A549 (cell line): Measurements from ENCODE around the gene MYRIP. TPM values are rescaled to one million over a fixed set of nuclear protein-coding genes. Genes with fewer than 3 reads are reported as not detected.

ENCODE experiments used
- ATAC-seq, 2 experiments: fragments of 200-7000 bp in 1 of 2; fragments of >200 bp in 1 of 2; cut with Nextera tagmentation in 1 of 2; cut with Tn5 transposase in 1 of 2; 3 replicates each; pipeline versions ENCODE4 v1.8.0 to v1.9.1; 2018 to 2020; ENCODE audit warnings: mild to moderate bottlenecking in 1 of 2, moderate library complexity in 1 of 2
- CTCF ChIA-PET: fragments of 300-600 bp; sonication (Branson Sonifier 250); formaldehyde crosslinking; extraction: SDS; loops from one replicate; lab custom pipeline; 2021; ENCODE audit warnings: antibody characterized with exemption, inconsistent platforms; lab: Yijun Ruan, JAX
- POLR2A ChIA-PET: fragments of 350-600 bp; formaldehyde crosslinking; extraction: SDS; loops from one replicate; lab custom pipeline; 2021; ENCODE audit warnings: antibody characterized with exemption, inconsistent platforms; lab: Yijun Ruan, JAX
- DNase-seq, 2 experiments: peaks; one replicate each; pipeline versions ENCODE4 v3.0.0 to v3.0.0-alpha.2; 2011 to 2016; ENCODE audit warnings: low read depth in 1 of 2, low spot score in 1 of 2
- FAIRE-seq: peaks from 2 replicates; lab custom pipeline; 2011; peaks lifted over from hg19 to GRCh38; lab: Jason Lieb, UNC
- H3K27ac ChIP-seq, 2 experiments: fragments of >200 bp; sonication (Bioruptor Twin); formaldehyde crosslinking; 3 replicates each; pipeline ENCODE4 v1.5.1; 2016 to 2017
- H3K4me1 ChIP-seq: fragments of >200 bp; sonication (Bioruptor Twin); formaldehyde crosslinking; 3 replicates; pipeline ENCODE4 v1.6.1; 2016
- H3K4me2 ChIP-seq: fragments of >200 bp; sonication (Bioruptor Twin); formaldehyde crosslinking; 3 replicates; pipeline ENCODE4 v1.6.1; 2016
- H3K4me3 ChIP-seq: fragments of >200 bp; sonication (Bioruptor Twin); formaldehyde crosslinking; 3 replicates; pipeline ENCODE4 v1.5.1; 2016
- H3K9me3 ChIP-seq: fragments of >200 bp; sonication (Bioruptor Twin); formaldehyde crosslinking; 3 replicates; pipeline ENCODE4 v1.6.1; 2016
- CBX8 ChIP-seq: fragments of 200-600 bp; sonication (generic); IDR thresholded peaks from 2 replicates; pipeline ENCODE4 v1.6.1; 2016
- CEBPB ChIP-seq, 2 experiments: fragments of >200 bp in 1 of 2; sonication (Bioruptor Twin) in 1 of 2; formaldehyde crosslinking in 1 of 2; IDR thresholded peaks; 2 replicates each; pipeline ENCODE4 v1.6.1; 2012 to 2016
- CHD2 ChIP-seq: fragments of 150-350 bp; IDR thresholded peaks from 2 replicates; pipeline ENCODE4 v1.6.1; 2014; ENCODE audit warnings: low read length; ENCODE audit not compliant: partially characterized antibody
- CHD4 ChIP-seq: fragments of 200-600 bp; sonication (generic); IDR thresholded peaks from 2 replicates; pipeline ENCODE4 v1.6.1; 2016; ENCODE audit warnings: antibody characterized with exemption, mild to moderate bottlenecking, borderline replicate concordance
- EHF ChIP-seq: fragments of 250-450 bp; sonication (Bioruptor Pico); IDR thresholded peaks from 2 replicates; pipeline ENCODE4 v1.5.0; 2020; ENCODE audit warnings: mild to moderate bottlenecking
- ESRRA ChIP-seq: fragments of 150-350 bp; IDR thresholded peaks from 2 replicates; pipeline ENCODE4 v1.6.1; 2014; ENCODE audit warnings: mild to moderate bottlenecking, low read length, borderline replicate concordance
- FOSL2 ChIP-seq, 2 experiments: fragments of 450-650 bp in 1 of 2; fragments of >200 bp in 1 of 2; sonication (Bioruptor Twin) in 1 of 2; formaldehyde crosslinking; IDR thresholded peaks; 2 replicates each; pipeline versions ENCODE4 v1.5.0 to v1.6.1; 2016 to 2020; ENCODE audit warnings: mild to moderate bottlenecking in 1 of 2, moderate library complexity in 1 of 2
- FOXS1 ChIP-seq: fragments of 250-450 bp; sonication (Bioruptor Pico); IDR thresholded peaks from 2 replicates; pipeline ENCODE4 v1.5.0; 2020; ENCODE audit warnings: mild to moderate bottlenecking, moderate library complexity
- HDAC2 ChIP-seq: fragments of 200-600 bp; sonication (generic); IDR thresholded peaks from 2 replicates; pipeline ENCODE4 v1.6.1; 2016
- HOXA7 ChIP-seq: fragments of 250-450 bp; sonication (Bioruptor Pico); IDR thresholded peaks from 2 replicates; pipeline ENCODE4 v1.5.0; 2020; ENCODE audit warnings: mild to moderate bottlenecking, moderate library complexity
- KDM5A ChIP-seq: fragments of 200-600 bp; sonication (generic); IDR thresholded peaks from 2 replicates; pipeline ENCODE4 v1.6.1; 2016; ENCODE audit warnings: antibody characterized with exemption, mild to moderate bottlenecking
- PBX3 ChIP-seq: IDR thresholded peaks from 2 replicates; pipeline ENCODE4 v1.6.1; 2012
- POLR2A ChIP-seq: IDR thresholded peaks from 2 replicates; pipeline ENCODE4 v1.6.1; 2012; ENCODE audit warnings: mild to moderate bottlenecking, low read length
- POLR2AphosphoS2 ChIP-seq: conservative IDR thresholded peaks from 2 replicates; pipeline ENCODE4 v1.6.1; 2012; ENCODE audit warnings: low read length, improper control_type of control experiment, inconsistent platforms
- RARB ChIP-seq: fragments of 250-450 bp; sonication (Bioruptor Pico); IDR thresholded peaks from 2 replicates; pipeline ENCODE4 v1.8.0; 2021; ENCODE audit warnings: mild to moderate bottlenecking, moderate library complexity
- REST ChIP-seq: fragments of 200-600 bp; sonication (generic); IDR thresholded peaks from 2 replicates; pipeline ENCODE4 v1.6.1; 2016; ENCODE audit warnings: antibody characterized with exemption, mild to moderate bottlenecking, moderate library complexity
- TFCP2L1 ChIP-seq: fragments of 250-450 bp; sonication (Bioruptor Pico); IDR thresholded peaks from 2 replicates; pipeline ENCODE4 v1.5.0; 2021; ENCODE audit warnings: mild to moderate bottlenecking
- TP53 ChIP-seq: fragments of 250-450 bp; sonication (Bioruptor Pico); IDR thresholded peaks from 2 replicates; pipeline ENCODE4 v1.5.0; 2021; ENCODE audit warnings: mild to moderate bottlenecking, moderate library complexity
- ZFP36 ChIP-seq: fragments of 450-650 bp; IDR thresholded peaks from 2 replicates; pipeline ENCODE4 v1.6.1; 2014; ENCODE audit warnings: borderline replicate concordance; ENCODE audit not compliant: partially characterized antibody
- ZSCAN20 ChIP-seq: fragments of 250-450 bp; sonication (Bioruptor Pico); IDR thresholded peaks from 2 replicates; pipeline ENCODE4 v1.8.0; 2022; ENCODE audit warnings: mild to moderate bottlenecking, moderate library complexity
- WGBS: methylation state at CpG from one replicate; pipeline ENCODE4 v1.1.6; 2017; ENCODE audit errors: missing lambda C conversion rate; 5-methylcytosine and 5-hydroxymethylcytosine counted together
- polyA plus RNA-seq, 4 experiments: library from polyadenylated mRNA; depleted of rRNA in 3 of 4; stranded (reverse); fragments of >200 nt; fragmentation: RNase III in 1 of 4; extraction: RNeasy Plus Mini Kit Qiagen cat#74134 plus additional on column Dnase treatment in 1 of 4; gene quantifications; 2 replicates in 3 of 4; 3 replicates in 1 of 4; pipeline ENCODE4 v1.2.3, GENCODE V29; 2011 to 2017
- TF ChIP-seq, protein P1 (sequence below): fragments of 150-350 bp; IDR thresholded peaks from 2 replicates; pipeline ENCODE4 v1.6.1; 2014; ENCODE audit warnings: low read depth, mild to moderate bottlenecking, low read length
- TF ChIP-seq, protein P2 (sequence below): fragments of 250-450 bp; sonication (Bioruptor Pico); IDR thresholded peaks from 2 replicates; pipeline ENCODE4 v1.5.0; 2021; ENCODE audit warnings: mild to moderate bottlenecking, moderate library complexity, borderline replicate concordance

MYRIP gene
- polyA plus RNA-seq, 2 of the 4 experiments (the other 2 are of a cell fraction) = not detected

DNA sequence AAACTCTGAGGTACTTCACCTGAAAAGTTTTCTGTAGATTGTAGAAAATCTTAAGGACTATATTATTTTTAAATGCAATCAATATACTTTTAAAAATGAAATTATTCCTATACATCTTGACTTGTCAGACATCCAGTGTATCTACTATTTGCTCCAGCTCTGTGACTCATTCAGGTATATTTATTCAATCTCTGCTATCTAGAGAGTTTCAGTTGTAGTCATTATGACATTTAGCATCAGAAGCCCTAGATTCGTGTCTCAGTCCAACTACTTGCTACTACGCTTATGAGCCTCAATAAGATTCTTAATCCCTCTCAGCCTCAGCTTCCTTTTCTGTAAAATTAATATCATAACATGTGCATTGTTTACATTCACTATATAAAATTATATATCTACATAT lies 477.8 kb downstream of the MYRIP start:
- Histone ChIP-seq H3K27ac (no peak overlapping the region), H3K9me3 (no peaks in the 10 kb centered on the region), H3K4me2 (no peak overlapping the region), H3K4me3 (no peak overlapping the region), H3K4me1 (no peaks in the 10 kb centered on the region)
- ChIA-PET POLR2A (no interaction called here), CTCF (no interaction called here)
- FAIRE-seq = no peak
- WGBS = 48% methylated on average over 2 of the region's 2 CpGs
- DNase-seq = no peak
- TF ChIP-seq POLR2AphosphoS2 = no peak
- TF ChIP-seq HOXA7 (CRISPR knock-in tag) = no peak
- no peak for TF ChIP-seq ZFP36
- no peak for ATAC-seq

DNA sequence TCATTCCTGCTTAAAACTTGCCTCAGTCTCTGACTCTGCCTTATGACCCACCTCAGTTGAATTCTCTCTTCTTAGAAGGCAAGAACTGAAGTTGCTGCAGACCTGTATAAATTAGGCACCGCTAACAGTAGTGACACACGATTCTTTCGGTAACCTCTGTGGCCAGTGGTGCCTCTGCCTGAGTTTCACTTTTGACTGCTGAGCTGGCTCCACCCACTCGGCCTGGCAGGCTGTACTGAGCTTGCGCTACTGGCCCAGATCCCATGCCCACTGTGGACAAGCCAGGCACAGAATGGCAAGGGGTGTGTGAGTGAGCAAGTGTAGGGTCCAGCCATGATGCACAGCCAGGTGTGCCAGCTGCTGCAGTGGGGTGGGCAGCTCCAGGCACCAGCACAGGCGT lies 481.0 kb downstream of the MYRIP start:
- CTCF ChIA-PET = interaction anchor here (0.6 kb wide), 1 partner anchor 99 kb away, joined by 3 read pairs; no protein-coding TSS in a partner anchor
- H3K9me3 ChIP-seq = no peaks in the 10 kb centered on the region
- WGBS = 76% methylated on average over 4 of the region's 6 CpGs
- TF ChIP-seq, protein P1, sequence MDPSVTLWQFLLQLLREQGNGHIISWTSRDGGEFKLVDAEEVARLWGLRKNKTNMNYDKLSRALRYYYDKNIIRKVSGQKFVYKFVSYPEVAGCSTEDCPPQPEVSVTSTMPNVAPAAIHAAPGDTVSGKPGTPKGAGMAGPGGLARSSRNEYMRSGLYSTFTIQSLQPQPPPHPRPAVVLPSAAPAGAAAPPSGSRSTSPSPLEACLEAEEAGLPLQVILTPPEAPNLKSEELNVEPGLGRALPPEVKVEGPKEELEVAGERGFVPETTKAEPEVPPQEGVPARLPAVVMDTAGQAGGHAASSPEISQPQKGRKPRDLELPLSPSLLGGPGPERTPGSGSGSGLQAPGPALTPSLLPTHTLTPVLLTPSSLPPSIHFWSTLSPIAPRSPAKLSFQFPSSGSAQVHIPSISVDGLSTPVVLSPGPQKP = no peak
- TF ChIP-seq, protein P2, sequence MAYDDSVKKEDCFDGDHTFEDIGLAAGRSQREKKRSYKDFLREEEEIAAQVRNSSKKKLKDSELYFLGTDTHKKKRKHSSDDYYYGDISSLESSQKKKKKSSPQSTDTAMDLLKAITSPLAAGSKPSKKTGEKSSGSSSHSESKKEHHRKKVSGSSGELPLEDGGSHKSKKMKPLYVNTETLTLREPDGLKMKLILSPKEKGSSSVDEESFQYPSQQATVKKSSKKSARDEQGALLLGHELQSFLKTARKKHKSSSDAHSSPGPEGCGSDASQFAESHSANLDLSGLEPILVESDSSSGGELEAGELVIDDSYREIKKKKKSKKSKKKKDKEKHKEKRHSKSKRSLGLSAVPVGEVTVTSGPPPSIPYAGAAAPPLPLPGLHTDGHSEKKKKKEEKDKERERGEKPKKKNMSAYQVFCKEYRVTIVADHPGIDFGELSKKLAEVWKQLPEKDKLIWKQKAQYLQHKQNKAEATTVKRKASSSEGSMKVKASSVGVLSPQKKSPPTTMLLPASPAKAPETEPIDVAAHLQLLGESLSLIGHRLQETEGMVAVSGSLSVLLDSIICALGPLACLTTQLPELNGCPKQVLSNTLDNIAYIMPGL = no peak
- TF ChIP-seq ZFP36 = no peak
- TF ChIP-seq TP53 (CRISPR knock-in tag) = no peak
- TF ChIP-seq HDAC2 = no peak
- no peaks in the 10 kb centered on the region for H3K4me1 ChIP-seq
- FAIRE-seq (no peak), ATAC-seq (no peak), DNase-seq (no peak)
- H3K4me3 ChIP-seq = no peak overlapping the region
- POLR2A ChIA-PET = no interaction called here
- no peak overlapping the region for H3K4me2 ChIP-seq
- no peak overlapping the region for H3K27ac ChIP-seq

DNA sequence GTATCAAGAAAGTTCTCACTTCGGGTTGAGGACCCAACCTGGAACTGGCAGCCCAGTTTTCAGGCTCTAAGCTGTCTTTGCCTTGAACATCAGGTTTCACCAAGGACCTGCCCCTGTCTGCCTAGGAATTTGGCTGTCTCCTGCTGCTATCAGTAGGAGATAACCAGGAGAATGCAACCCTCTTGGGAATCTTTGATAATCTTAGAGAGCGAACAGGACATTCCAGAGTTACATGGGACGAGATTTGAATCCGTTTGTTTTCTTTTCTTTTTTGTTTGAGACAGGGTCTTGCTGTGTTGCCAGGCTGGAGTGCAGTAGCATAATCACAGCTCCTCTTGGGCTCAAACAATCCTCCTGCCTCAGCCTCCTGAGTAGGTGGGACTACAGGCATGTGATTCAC lies 482.1 kb downstream of the MYRIP start:
- ChIA-PET POLR2A (no interaction called here), CTCF (no interaction called here)
- FAIRE-seq = no peak
- Histone ChIP-seq H3K4me3 (no peak overlapping the region), H3K9me3 (no peaks in the 10 kb centered on the region), H3K4me1 (no peaks in the 10 kb centered on the region), H3K4me2 (no peak overlapping the region), H3K27ac (no peak overlapping the region)
- 68% methylated on average over 4 of the region's 4 CpGs for WGBS
- no peak for DNase-seq
- ATAC-seq = no peak
- TF ChIP-seq EHF (CRISPR knock-in tag) (no peak), POLR2AphosphoS2 (no peak), CEBPB (IDR thresholded peaks at IDR 0.05) (no peak), ZSCAN20 (no peak), ESRRA (no peak), RARB (no peak), PBX3 (no peak), FOSL2 (IDR thresholded peaks at IDR 0.05) (no peak), FOSL2 (CRISPR knock-in tag; IDR thresholded peaks at IDR 0.05) (no peak), POLR2A (no peak), HDAC2 (no peak), TFCP2L1 (CRISPR knock-in tag) (no peak), CHD2 (no peak), CHD4 (no peak), CBX8 (no peak), KDM5A (no peak), FOXS1 (CRISPR knock-in tag) (no peak), REST (no peak)
- TF ChIP-seq, protein P1 = no peak
